Psoas muscle (tissue), 8 donors: ENCODE results near the gene FSTL4. TPM values are rescaled to one million over a fixed set of nuclear protein-coding genes. Genes with fewer than 3 reads are reported as not detected.

ENCODE experiments used
- ATAC-seq, 4 donors: fragments of 200-7000 bp; cut with Tn5 transposase; one replicate each; pipeline ENCODE4 v1.9.1; 2020; ENCODE audit warnings: moderate library complexity in 3 of 4, mild to moderate bottlenecking in 2 of 4
- DNase-seq, 2 donors: peaks; one replicate each; pipeline ENCODE4 v3.0.0-alpha.2; 2020
- H3K27ac ChIP-seq: fragments of 200-600 bp; one replicate; pipeline ENCODE4 v1.8.0; 2022
- H3K27me3 ChIP-seq, 3 donors: fragments of 200-600 bp in 1 of 3; one replicate each; pipeline versions ENCODE4 v1.6.1 to v1.8.0; 2013 to 2022; ENCODE audit warnings: low read length in 2 of 3, mild to moderate bottlenecking in 2 of 3, moderate library complexity in 1 of 3; ENCODE audit not compliant: insufficient read depth in 3 of 3
- H3K36me3 ChIP-seq, 2 donors: fragments of 200-600 bp in 1 of 2; one replicate each; pipeline versions ENCODE4 v1.6.1 to v1.8.0; 2013 to 2022; ENCODE audit warnings: low read depth in 1 of 2, mild to moderate bottlenecking in 1 of 2, moderate library complexity in 1 of 2; ENCODE audit not compliant: insufficient read depth in 1 of 2
- H3K4me1 ChIP-seq: fragments of 200-600 bp; one replicate; pipeline ENCODE4 v1.8.0; 2022
- H3K4me3 ChIP-seq: fragments of 200-600 bp; one replicate; pipeline ENCODE4 v1.8.0; 2022; ENCODE audit warnings: mild to moderate bottlenecking
- H3K9me3 ChIP-seq: fragments of 200-600 bp; one replicate; pipeline ENCODE4 v1.8.0; 2022
- CTCF ChIP-seq: fragments of 200-600 bp; IDR thresholded peaks from one replicate; pipeline ENCODE4 v1.8.0; 2022; ENCODE audit warnings: antibody characterized with exemption
- WGBS, 3 donors: extraction: QIAGEN DNeasy Blood & Tissue Kit; methylation state at CpG; one replicate each; pipeline versions ENCODE4 v1.1.6 to v1.1.7; 2013; 5-methylcytosine and 5-hydroxymethylcytosine counted together
- intact Hi-C, 2 donors: fragments of 100-400 bp; cut with DNase I; formaldehyde crosslinking; loops; one replicate each; pipeline versions ENCODE4 v1.11.0 to v1.14.2; 2022
- polyA plus RNA-seq, 3 donors: library from polyadenylated mRNA; stranded (reverse); fragments of 200-250 nt; gene quantifications; one replicate each; pipeline ENCODE4 v1.2.3, GENCODE V29; 2013
- total RNA-seq, 4 donors: library from RNA; stranded (reverse); fragmentation: NEBNext Ultra II Directional in 2 of 4; extraction: Animal tissue kit (Norgen Biotek cat#: 25700) in 2 of 4; gene quantifications; one replicate each; pipeline versions ENCODE4 v1.2.1 to v1.2.4, GENCODE V29; 2021 to 2023
- donor health status: healthy with polysubstance abuse.
- donor health status: DM: no; HTN: no; CAD: no; lungs with moderate emphysema.
- donor health status: Bipolar disorder and iron deficiency.
- donor health status: healthy.
- donor health status: DM: yes; HTN: yes; CAD: no.
- donor health status: DM: no; HTN: no; CAD: no.
- donor health status: DM: no; HTN: no; CAD: no.
- donor health status: DM: yes; HTN: yes; CAD: no.

The FSTL4 gene
- total and polyA plus RNA-seq, 7 donors: 0.07 to 0.81 (median 0.24) TPM

- Histone ChIP-seq H3K4me3 (no peak overlapping the region), H3K9me3 (no peaks in the 10 kb centered on the region), H3K4me1 (no peaks in the 10 kb centered on the region), H3K27ac (no peak overlapping the region), H3K36me3 (no peaks in the 10 kb centered on the region), H3K27me3 (no peaks in the 10 kb centered on the region)
- DNase-seq: no peak
- no peak for ATAC-seq
- no peak for TF ChIP-seq CTCF
- intact Hi-C loops: no loop called here
- WGBS, 3 donors: 79 to 86% (median 86%) methylated on average over 3 of the region's 3 CpGs
These were observed 316.8 kb downstream of the FSTL4 start for GRCh38 chr5:133295520-133295919.

GRCh38 chr5:133294380-133294779 is 318.0 kb downstream of the FSTL4 start:
- Histone ChIP-seq H3K36me3 (no peaks in the 10 kb centered on the region), H3K4me3 (no peak overlapping the region), H3K27ac (no peak overlapping the region), H3K27me3 (no peaks in the 10 kb centered on the region), H3K9me3 (no peaks in the 10 kb centered on the region), H3K4me1 (no peaks in the 10 kb centered on the region)
- TF ChIP-seq CTCF: no peak
- WGBS, 3 donors: 76 to 92% (median 86%) methylated on average over 3 of the region's 3 CpGs
- DNase-seq (no peak), ATAC-seq (no peak)
- intact Hi-C loops: no loop called here

- TF ChIP-seq CTCF: no peak
- no peaks in the 10 kb centered on the region for H3K36me3 ChIP-seq
- H3K4me1 ChIP-seq: no peaks in the 10 kb centered on the region
- WGBS, 3 donors: 60 to 65% (median 61%) methylated on average over 7 of the region's 7 CpGs
- H3K9me3 ChIP-seq: no peaks in the 10 kb centered on the region
- no peak overlapping the region for H3K4me3 ChIP-seq
- ATAC-seq: no peak
- H3K27ac ChIP-seq: no peak overlapping the region
- no peak for DNase-seq
- no peaks in the 10 kb centered on the region for H3K27me3 ChIP-seq
- intact Hi-C loops: no loop called here
These were observed 318.4 kb downstream of the FSTL4 start for GRCh38 chr5:133293960-133294359.

- Histone ChIP-seq H3K4me1 (no peaks in the 10 kb centered on the region), H3K4me3 (no peak overlapping the region), H3K36me3 (no peaks in the 10 kb centered on the region), H3K9me3 (no peaks in the 10 kb centered on the region), H3K27ac (no peak overlapping the region), H3K27me3 (no peaks in the 10 kb centered on the region)
- 79 to 100% (median 91%) methylated on average over 2 of the region's 2 CpGs for WGBS, 3 donors
- no peak for TF ChIP-seq CTCF
- intact Hi-C loops: no loop called here
- ATAC-seq (no peak), DNase-seq (no peak)
These were observed 320.0 kb downstream of the FSTL4 start for GRCh38 chr5:133292300-133292699.

- TF ChIP-seq CTCF: no peak
- WGBS, 3 donors: 89 to 94% (median 92%) methylated on average over 4 of the region's 4 CpGs
- H3K4me3 ChIP-seq: no peak overlapping the region
- intact Hi-C loops: no loop called here
- no peak overlapping the region for H3K27ac ChIP-seq
- H3K9me3 ChIP-seq: no peaks in the 10 kb centered on the region
- H3K36me3 ChIP-seq: no peaks in the 10 kb centered on the region
- no peak for DNase-seq
- no peaks in the 10 kb centered on the region for H3K27me3 ChIP-seq
- H3K4me1 ChIP-seq: peaks cover under 1% of the 10 kb centered on the region
- ATAC-seq: no peak
These were observed 320.8 kb downstream of the FSTL4 start for GRCh38 chr5:133291524-133291923.
